H1 (cell line): ENCODE measurements around the gene NXPE1. TPM values are rescaled to one million over a fixed set of nuclear protein-coding genes. Genes with fewer than 3 reads are reported as not detected.

Source experiments
- CTCF ChIA-PET: fragments of 300-600 bp; sonication (Branson Sonifier 250); formaldehyde crosslinking; loops from one replicate; lab custom pipeline; 2021; ENCODE audit not compliant: partially characterized antibody; lab: Charles Lee
- POLR2A ChIA-PET: fragments of 300-600 bp; sonication (Branson Sonifier 250); formaldehyde crosslinking; loops from one replicate; lab custom pipeline; 2021; ENCODE audit warnings: inconsistent platforms; ENCODE audit not compliant: partially characterized antibody; lab: Charles Lee
- DNase-seq, 2 experiments: peaks; one replicate each; pipeline versions ENCODE4 v3.0.0 to v3.0.0-alpha.2; 2010 to 2022; ENCODE audit warnings: low spot score in 2 of 2, low read depth in 1 of 2, mixed read lengths in 1 of 2
- FAIRE-seq: peaks from 2 replicates; lab custom pipeline; 2011; peaks lifted over from hg19 to GRCh38; lab: Jason Lieb, UNC
- H2AFZ ChIP-seq: 2 replicates; pipeline ENCODE4 v1.8.1; 2012; ENCODE audit warnings: low read length, inconsistent platforms
- H2AK5ac ChIP-seq: 2 replicates; pipeline ENCODE4 v1.6.1; 2013; ENCODE audit warnings: low read depth, low read length
- H2BK120ac ChIP-seq: replicated peaks from 2 replicates; pipeline ENCODE3; 2013; ENCODE audit warnings: low read depth, low read length, inconsistent platforms
- H2BK12ac ChIP-seq: 2 replicates; pipeline ENCODE4 v1.6.1; 2013; ENCODE audit warnings: low read depth, low read length
- H2BK15ac ChIP-seq: 2 replicates; pipeline ENCODE4 v1.6.1; 2013; ENCODE audit warnings: low read length
- H2BK20ac ChIP-seq: 2 replicates; pipeline ENCODE4 v1.6.1; 2013; ENCODE audit warnings: low read length
- H2BK5ac ChIP-seq: 2 replicates; pipeline ENCODE4 v1.6.1; 2013; ENCODE audit warnings: low read depth, low read length
- H3K14ac ChIP-seq: 2 replicates; pipeline ENCODE4 v1.6.1; 2013; ENCODE audit warnings: inconsistent platforms; ENCODE audit not compliant: insufficient read length
- H3K18ac ChIP-seq: 2 replicates; pipeline ENCODE4 v1.6.1; 2013; ENCODE audit warnings: low read length; ENCODE audit errors: extremely low read depth
- H3K23ac ChIP-seq: 2 replicates; pipeline ENCODE4 v1.6.1; 2013; ENCODE audit warnings: inconsistent platforms; ENCODE audit not compliant: insufficient read length
- H3K23me2 ChIP-seq: 2 replicates; pipeline ENCODE4 v1.6.1; 2013; ENCODE audit warnings: low read depth, low read length
- H3K27ac ChIP-seq: 2 replicates; pipeline ENCODE4 v1.6.1; 2011; ENCODE audit warnings: low read depth, low read length, inconsistent platforms
- H3K27me3 ChIP-seq, 4 experiments: replicated peaks in 1 of 4; 1 replicate in 1 of 4; 2 replicates in 3 of 4; pipeline versions ENCODE4 v1.6.1 to v1.8.1; 2011 to 2013; ENCODE audit warnings: low read length in 3 of 4, mild to moderate bottlenecking in 3 of 4, inconsistent platforms in 2 of 4, mixed read lengths in 2 of 4, moderate library complexity in 1 of 4; ENCODE audit not compliant: control insufficient read depth in 3 of 4, insufficient read depth in 3 of 4; ENCODE audit errors: extremely low read depth in 1 of 4
- H3K36me3 ChIP-seq, 4 experiments: 2 replicates each; pipeline versions ENCODE4 v1.6.1 to v1.8.1; 2011 to 2013; ENCODE audit warnings: mild to moderate bottlenecking in 4 of 4, low read length in 3 of 4, moderate library complexity in 2 of 4, control low read depth in 1 of 4, inconsistent platforms in 1 of 4; ENCODE audit not compliant: insufficient read depth in 4 of 4, control insufficient read depth in 2 of 4
- H3K4ac ChIP-seq: replicated peaks from 2 replicates; pipeline ENCODE3; 2013; ENCODE audit warnings: low read length, low read depth, mixed read lengths, inconsistent platforms; ENCODE audit not compliant: insufficient read length
- H3K4me1 ChIP-seq, 4 experiments: replicated peaks in 1 of 4; 1 replicate in 1 of 4; 2 replicates in 3 of 4; pipeline versions ENCODE4 v1.6.1 to v1.8.1; 2011 to 2013; ENCODE audit warnings: low read length in 3 of 4, inconsistent platforms in 2 of 4, mixed read lengths in 1 of 4; ENCODE audit not compliant: insufficient read depth in 4 of 4, control insufficient read depth in 3 of 4
- H3K4me2 ChIP-seq, 2 experiments: 2 replicates each; pipeline versions ENCODE4 v1.6.1 to v1.8.1; 2011 to 2013; ENCODE audit warnings: low read depth in 2 of 2, low read length in 2 of 2, control low read depth in 1 of 2, inconsistent platforms in 1 of 2, mild to moderate bottlenecking in 1 of 2; ENCODE audit not compliant: insufficient read depth in 1 of 2
- H3K4me3 ChIP-seq, 4 experiments: fragments of 200-600, 300-600 bp in 1 of 4; sonication (generic), shearing (Covaris generic), sonication (Bioruptor Twin) in 1 of 4; 2 replicates each; pipeline versions ENCODE4 v1.5.1 to v1.8.1; 2011 to 2016; ENCODE audit warnings: low read length in 4 of 4, low read depth in 3 of 4, control low read depth in 2 of 4, inconsistent platforms in 2 of 4, mild to moderate bottlenecking in 2 of 4, mixed read lengths in 1 of 4, moderate library complexity in 1 of 4; ENCODE audit not compliant: insufficient read depth in 2 of 4; ENCODE audit errors: extremely low read depth in 1 of 4
- H3K56ac ChIP-seq: replicated peaks from 2 replicates; pipeline ENCODE3; 2013; ENCODE audit warnings: low read depth, mild to moderate bottlenecking, mixed read lengths, low read length, inconsistent platforms; ENCODE audit not compliant: insufficient read length
- H3K79me1 ChIP-seq: 2 replicates; pipeline ENCODE4 v1.6.1; 2013; ENCODE audit warnings: low read depth, low read length, control low read depth
- H3K79me2 ChIP-seq, 2 experiments: 2 replicates each; pipeline versions ENCODE4 v1.6.1 to v1.8.1; 2012 to 2013; ENCODE audit warnings: low read length in 2 of 2, mild to moderate bottlenecking in 2 of 2, inconsistent platforms in 1 of 2; ENCODE audit not compliant: insufficient read depth in 2 of 2, control insufficient read depth in 1 of 2
- H3K9ac ChIP-seq, 4 experiments: replicated peaks in 1 of 4; 1 replicate in 1 of 4; 2 replicates in 3 of 4; pipeline versions ENCODE4 v1.6.1 to v1.8.1; 2011 to 2013; ENCODE audit warnings: low read depth in 3 of 4, low read length in 3 of 4, control low read depth in 2 of 4, mild to moderate bottlenecking in 2 of 4, moderate library complexity in 2 of 4, inconsistent platforms in 1 of 4; ENCODE audit errors: extremely low read depth in 1 of 4
- H3K9me3 ChIP-seq, 2 experiments: 2 replicates each; pipeline versions ENCODE4 v1.6.1 to v1.8.1; 2012 to 2013; ENCODE audit warnings: mild to moderate bottlenecking in 2 of 2, moderate library complexity in 2 of 2, control low read depth in 1 of 2, inconsistent platforms in 1 of 2, low read depth in 1 of 2, low read length in 1 of 2, mixed read lengths in 1 of 2; ENCODE audit not compliant: insufficient read depth in 2 of 2
- H4K20me1 ChIP-seq, 2 experiments: replicated peaks in 1 of 2; 2 replicates each; pipeline versions ENCODE3 to v1.8.1; 2011 to 2013; ENCODE audit warnings: inconsistent platforms in 2 of 2, low read length in 2 of 2, mild to moderate bottlenecking in 1 of 2; ENCODE audit not compliant: insufficient read depth in 2 of 2, control insufficient read depth in 1 of 2
- H4K5ac ChIP-seq: 2 replicates; pipeline ENCODE4 v1.6.1; 2013; ENCODE audit warnings: low read length, low read depth, mixed read lengths, inconsistent platforms; ENCODE audit not compliant: insufficient read length
- H4K8ac ChIP-seq: 2 replicates; pipeline ENCODE4 v1.8.0; 2013; ENCODE audit warnings: mild to moderate bottlenecking, moderate library complexity, low read length, inconsistent platforms; ENCODE audit not compliant: insufficient read depth; ENCODE audit errors: extremely low read depth
- H4K91ac ChIP-seq: replicated peaks from 2 replicates; pipeline ENCODE3; 2013; ENCODE audit warnings: low read length, mixed read lengths, inconsistent platforms; ENCODE audit not compliant: insufficient read length
- ASH2L ChIP-seq: fragments of 200-600, 300-600 bp; sonication (generic); IDR thresholded peaks from one replicate; pipeline ENCODE4 v1.7.1; 2017; ENCODE audit warnings: low read length
- BCL11A ChIP-seq, 2 experiments: IDR thresholded peaks; one replicate each; pipeline ENCODE4 v1.6.1; 2011; ENCODE audit warnings: low read depth in 2 of 2, low read length in 2 of 2, mild to moderate bottlenecking in 2 of 2
- CBX5 ChIP-seq: fragments of 300-800, 300-1000 bp; sonication (generic); IDR thresholded peaks from 2 replicates; pipeline ENCODE4 v1.7.1; 2016; ENCODE audit warnings: antibody characterized with exemption, low read length, low read depth
- CTBP2 ChIP-seq: IDR thresholded peaks from 2 replicates; pipeline ENCODE4 v1.7.0; 2011; ENCODE audit warnings: borderline replicate concordance, mild to moderate bottlenecking, moderate library complexity, mixed read lengths, low read length; ENCODE audit not compliant: insufficient read depth, insufficient read length
- HDAC6 ChIP-seq: IDR thresholded peaks from one replicate; pipeline ENCODE4 v1.7.1; 2012; ENCODE audit warnings: low read depth, mild to moderate bottlenecking, inconsistent platforms, low read length, moderate library complexity
- JUN ChIP-seq: IDR thresholded peaks from 2 replicates; pipeline ENCODE4 v1.6.1; 2011; ENCODE audit warnings: low read depth, mild to moderate bottlenecking, improper control_type of control experiment, low read length
- RFX5 ChIP-seq: IDR thresholded peaks from 2 replicates; pipeline ENCODE4 v1.6.1; 2011; ENCODE audit warnings: low read depth, low read length, improper control_type of control experiment, borderline replicate concordance
- SIN3A ChIP-seq, 2 experiments: IDR thresholded peaks in 1 of 2; conservative IDR thresholded peaks in 1 of 2; 2 replicates each; pipeline ENCODE4 v1.6.1; 2011 to 2012; ENCODE audit warnings: low read length in 2 of 2, improper control_type of control experiment in 1 of 2, low read depth in 1 of 2, mild to moderate bottlenecking in 1 of 2
- SP1 ChIP-seq: IDR thresholded peaks from 2 replicates; pipeline ENCODE4 v1.6.1; 2011; ENCODE audit warnings: low read depth, low read length
- SP4 ChIP-seq: IDR thresholded peaks from 2 replicates; pipeline ENCODE4 v1.6.1; 2012; ENCODE audit warnings: low read length, inconsistent platforms
- TBP ChIP-seq: IDR thresholded peaks from 2 replicates; pipeline ENCODE4 v1.6.1; 2011; ENCODE audit warnings: low read depth, low read length, improper control_type of control experiment
- WGBS, 2 experiments: shearing (Covaris generic) in 1 of 2; methylation state at CpG; one replicate each; pipeline versions ENCODE4 v1.1.6 to v1.1.7; 2013 to 2015; ENCODE audit warnings: low lambda C conversion rate in 2 of 2, mixed read lengths in 2 of 2, inconsistent platforms in 1 of 2, low coverage in 1 of 2, missing lambda C conversion rate in 1 of 2; ENCODE audit not compliant: insufficient replicate concordance in 2 of 2, insufficient coverage in 1 of 2, insufficient read length in 1 of 2; ENCODE audit errors: extremely low coverage in 1 of 2, missing lambda C conversion rate in 1 of 2; 5-methylcytosine and 5-hydroxymethylcytosine counted together
- long read RNA-seq, 2 experiments: library from RNA in 1 of 2; library from capped mRNA in 1 of 2; stranded (forward); transcript quantifications; one replicate each; pipeline ENCODE4 v2.0.0, GENCODE V29; 2021; ENCODE audit warnings: inconsistent platforms in 1 of 2
- polyA minus RNA-seq, 3 experiments: library from RNA; depleted of rRNA, polyadenylated mRNA; stranded (reverse); fragments of >200 nt; gene quantifications; 1 replicate in 2 of 3; 2 replicates in 1 of 3; pipeline ENCODE4 v1.2.3, GENCODE V29; 2011
- polyA plus RNA-seq, 7 experiments: library from polyadenylated mRNA; depleted of rRNA in 3 of 7; stranded (reverse) in 5 of 7; unstranded in 2 of 7; fragments of >200 nt in 5 of 7; fragments of 200-250 nt in 2 of 7; gene quantifications; 1 replicate in 5 of 7; 2 replicates in 1 of 7; 4 replicates in 1 of 7; pipeline versions ENCODE4 v1.2.1 to v1.2.3, GENCODE V29; 2011 to 2013; ENCODE audit warnings: missing spikeins in 2 of 7, mixed read lengths in 2 of 7
- total RNA-seq: library from RNA; stranded (reverse); fragmentation: NEBNext Ultra II Directional; extraction: Animal tissue kit (Norgen Biotek cat#: 25700); gene quantifications from 2 replicates; pipeline ENCODE4 v1.2.1, GENCODE V29; 2021

The NXPE1 gene
- not detected in 2 replicates for total RNA-seq
- not detected in 2 replicates for polyA plus RNA-seq (2011; rRNA removed)
- polyA plus RNA-seq (2011; cell fraction: cytosol; rRNA removed): not detected
- not detected for polyA plus RNA-seq (2011; cell fraction: nucleus; rRNA removed)
- not detected in 4 replicates for polyA plus RNA-seq (2012, experiment 1 of 2)
- polyA plus RNA-seq (2012, experiment 2 of 2): 0.08 TPM
- not detected for polyA plus RNA-seq (2013, experiment 1 of 2)
- polyA plus RNA-seq (2013, experiment 2 of 2): not detected
- polyA minus RNA-seq (2011; rRNA and poly(A)+ RNA removed): not detected in 2 replicates
- not detected for polyA minus RNA-seq (2011; cell fraction: cytosol; rRNA and poly(A)+ RNA removed)
- not detected for polyA minus RNA-seq (2011; cell fraction: nucleus; rRNA and poly(A)+ RNA removed)
- long read RNA-seq, experiment 1: 0 reads
- long read RNA-seq, experiment 2: 0 reads

DNA sequence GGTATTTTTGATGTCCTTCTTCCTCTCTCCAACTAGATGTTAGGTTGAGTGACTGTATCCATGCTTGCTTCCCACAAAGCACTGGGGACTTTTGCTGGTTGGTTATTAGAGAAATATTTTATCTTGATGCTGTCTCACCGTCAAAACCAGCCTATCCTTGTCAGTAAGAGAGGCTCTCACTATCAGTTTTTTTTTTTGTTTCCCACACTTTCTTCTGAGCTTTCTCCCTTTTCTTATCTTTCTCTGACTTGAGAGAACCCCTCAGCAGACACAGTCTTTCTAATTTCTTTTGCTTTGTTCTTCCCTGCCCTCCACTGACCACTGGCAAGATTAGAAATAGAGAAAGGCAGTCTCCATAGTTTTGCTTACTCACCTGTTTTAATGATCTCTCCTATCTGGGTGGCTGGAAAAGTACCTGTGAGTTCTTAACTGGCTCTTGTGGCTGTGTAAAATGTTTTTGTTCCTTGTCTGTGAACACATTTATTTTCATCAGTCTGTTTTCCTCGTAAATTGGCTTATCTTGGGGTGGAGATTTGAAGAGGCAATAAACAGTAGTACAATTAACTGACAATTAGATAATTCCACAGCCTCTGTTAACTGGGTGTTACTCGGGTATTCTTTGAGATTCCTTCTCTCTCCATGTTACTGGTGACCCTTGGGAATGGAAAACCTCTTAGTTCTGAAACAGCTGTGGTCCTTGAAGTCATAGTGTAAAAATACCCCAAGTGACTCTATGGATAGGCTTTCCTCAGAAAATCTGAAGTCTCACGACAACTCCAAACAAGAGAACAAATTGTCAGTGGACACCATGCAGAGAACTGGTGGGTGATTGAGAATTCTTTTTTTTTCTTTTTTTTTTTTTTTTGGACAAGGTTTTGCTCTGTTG is at the start of gene NXPE1:
Gene NXPE1 (minus strand): TSS at position 457 of the 886 bp plus-strand sequence. CDS start 8,680 bp downstream, outside the sequence.
- H3K14ac ChIP-seq: no peak within 1 kb of the TSS
- ChIA-PET POLR2A (no interaction called here), CTCF (no interaction called here)
- H3K18ac ChIP-seq: no peak within 1 kb of the TSS
- no peak within 1 kb of the TSS for H2BK120ac ChIP-seq
- no peak within 1 kb of the TSS for H2BK15ac ChIP-seq
- no peaks in the 10 kb centered on the region for H3K4me1 ChIP-seq
- no peak within 1 kb of the TSS for H2BK12ac ChIP-seq
- no peaks in the 10 kb centered on the region for H3K9me3 ChIP-seq
- no peak within 1 kb of the TSS for H3K4ac ChIP-seq
- no peak within 1 kb of the TSS for H2BK5ac ChIP-seq
- H3K23me2 ChIP-seq: no peaks in the 10 kb centered on the region
- H3K9ac ChIP-seq: no peak within 1 kb of the TSS
- no peak for FAIRE-seq
- H3K4me3 ChIP-seq: no peak within 1 kb of the TSS
- H4K20me1 ChIP-seq: no peaks in the 10 kb centered on the region
- H3K4me2 ChIP-seq: no peak within 1 kb of the TSS
- H4K91ac ChIP-seq: no peak within 1 kb of the TSS
- H3K79me1 ChIP-seq: no peaks in the 10 kb centered on the region
- no peak within 1 kb of the TSS for H3K23ac ChIP-seq
- no peak within 1 kb of the TSS for H2AFZ ChIP-seq
- H4K8ac ChIP-seq: no peak within 1 kb of the TSS
- H2AK5ac ChIP-seq: no peak within 1 kb of the TSS
- DNase-seq: no peak
- WGBS, 2 experiments: 89% methylated on average over 4 of the region's 4 CpGs; no CpG with 5 or more reads in 1 of the 2 experiments
- H2BK20ac ChIP-seq: no peak within 1 kb of the TSS
- no peak within 1 kb of the TSS for H4K5ac ChIP-seq
- H3K27ac ChIP-seq: no peak within 1 kb of the TSS
- H3K27me3 ChIP-seq: no peaks in the 10 kb centered on the region
- no peak within 1 kb of the TSS for H3K56ac ChIP-seq
- no peaks in the 10 kb centered on the region for H3K79me2 ChIP-seq
- H3K36me3 ChIP-seq: no peaks in the 10 kb centered on the region
- no peak for TF ChIP-seq CTBP2
- no peak for TF ChIP-seq RFX5
- TF ChIP-seq BCL11A (IDR thresholded peaks at IDR 0.05; ENCODE audit: low read depth in 2 of 2, low read length in 2 of 2): no peak
- TF ChIP-seq HDAC6: no peak
- no peak for TF ChIP-seq SIN3A (conservative IDR thresholded peaks at IDR 0.05 in 1 of 2, IDR thresholded peaks at IDR 0.05 in 1 of 2; ENCODE audit: low read depth in 1 of 2, low read length in 2 of 2)
- no peak for TF ChIP-seq CBX5
- TF ChIP-seq JUN: no peak
- TF ChIP-seq SP4: no peak
- no peak for TF ChIP-seq TBP
- TF ChIP-seq ASH2L: no peak
- no peak for TF ChIP-seq SP1
